Measurements from ENCODE around the gene IGSF21.
"Not testable (repeated sequence)": the region's sequence is repeated elsewhere in the genome, so short reads cannot be mapped to it uniquely, and the experiment has no call there.

The IGSF21 gene

DNA sequence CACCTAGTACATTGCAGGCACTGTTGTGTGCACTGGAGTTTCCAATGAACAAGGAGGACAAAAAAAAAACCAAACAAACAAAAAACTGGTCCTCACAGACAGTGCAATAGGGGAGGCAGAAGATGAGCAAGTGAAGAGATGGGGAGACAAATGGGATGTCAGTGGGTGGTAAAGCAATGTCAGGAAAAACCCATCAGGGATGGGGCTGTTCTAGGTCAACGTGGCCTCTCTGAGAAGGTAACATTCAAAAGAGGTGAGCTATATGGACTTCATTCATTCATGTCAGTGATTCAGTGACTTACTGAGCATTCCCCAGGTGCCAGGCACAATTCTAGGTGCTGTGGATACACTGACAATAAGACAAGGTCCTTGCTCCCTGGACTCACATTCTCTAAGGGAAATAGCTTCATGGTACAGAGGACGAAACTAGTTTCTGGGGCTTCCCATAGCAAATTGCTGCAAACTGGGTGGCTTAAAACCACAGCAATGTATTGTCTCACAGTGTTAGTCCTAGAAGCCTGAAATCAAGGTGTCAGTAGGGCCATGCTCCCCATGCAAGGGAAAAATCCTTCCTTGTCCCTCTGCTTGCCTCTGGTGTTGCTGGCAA lies 232.7 kb downstream of the IGSF21 start:
- FAIRE-seq, result no peak

DNA sequence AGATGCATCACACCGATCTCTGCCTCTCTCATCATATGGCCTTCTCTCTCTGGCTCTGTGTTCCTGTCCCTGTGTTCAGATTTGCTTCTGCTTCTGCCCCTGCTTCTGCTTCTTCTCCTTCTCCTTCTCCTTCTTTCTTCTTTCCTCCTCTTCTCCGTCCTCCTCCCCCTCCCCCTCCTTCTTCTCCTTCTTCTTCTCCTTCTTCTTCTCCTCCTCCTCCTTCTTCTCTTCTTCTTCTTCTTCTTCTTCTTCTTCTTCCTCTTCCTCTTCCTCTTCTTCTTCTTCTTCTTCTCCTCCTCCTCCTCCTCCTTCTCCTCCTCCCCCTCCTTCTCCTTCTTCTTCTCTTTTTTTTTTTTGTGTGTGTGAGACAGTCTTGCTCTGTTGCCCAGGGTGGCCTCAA lies 233.2 kb downstream of the IGSF21 start:
- no peak for FAIRE-seq

DNA sequence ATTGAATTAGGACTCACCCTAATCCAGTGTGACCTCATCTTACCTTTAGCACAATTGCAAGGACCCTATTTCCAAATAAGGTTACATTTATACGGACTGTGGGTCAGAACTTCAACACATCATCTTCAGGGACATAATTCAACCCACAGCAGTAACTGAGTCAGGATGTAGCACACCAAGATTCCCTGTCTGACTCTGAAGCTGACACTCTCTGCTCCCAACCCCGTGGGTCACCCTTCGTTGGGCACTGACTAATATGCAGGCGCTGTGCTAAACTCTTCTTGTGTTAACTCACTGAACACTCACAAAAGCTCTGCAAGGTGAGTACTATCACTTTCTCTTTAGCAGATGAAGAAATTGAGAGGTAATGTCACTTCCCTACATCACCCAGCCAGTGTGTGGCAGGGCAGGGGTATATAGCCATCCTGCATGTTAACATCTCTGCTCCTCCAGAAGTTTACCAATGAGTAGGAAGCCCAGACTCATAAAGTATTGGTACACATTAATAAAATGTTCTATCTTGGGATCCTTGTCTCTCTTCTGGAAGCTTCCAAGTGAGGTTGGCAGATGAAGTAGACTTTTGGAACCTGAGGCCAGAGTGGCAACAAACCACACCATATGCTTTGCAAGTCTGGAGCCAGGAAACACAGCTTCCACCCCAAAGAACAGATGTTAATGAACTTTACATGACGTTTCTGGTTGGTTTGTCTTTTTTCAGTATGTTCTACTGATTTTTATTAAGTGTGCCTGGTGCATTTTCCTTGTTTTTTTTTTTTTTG lies 233.9 kb downstream of the IGSF21 start:
- no peak for FAIRE-seq

DNA sequence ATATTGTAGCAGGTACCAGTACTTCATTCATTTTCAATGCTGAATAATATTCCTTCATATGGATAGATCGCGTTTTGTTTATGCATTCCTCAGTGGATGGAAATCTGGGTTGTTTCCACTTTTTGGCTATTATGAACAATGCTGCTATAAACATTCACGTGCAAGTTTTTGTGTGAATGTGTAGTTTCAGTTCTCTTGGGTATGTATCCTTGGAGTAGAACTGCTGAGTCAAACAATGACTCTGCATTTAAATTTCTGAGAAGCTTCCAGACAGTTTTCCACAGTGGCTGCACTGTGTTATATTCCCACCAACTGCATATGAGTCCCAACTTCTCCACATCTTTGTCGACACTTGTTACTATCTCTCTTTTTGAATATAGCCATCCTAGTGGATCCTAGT lies 235.1 kb downstream of the IGSF21 start:
- FAIRE-seq, result no peak

DNA sequence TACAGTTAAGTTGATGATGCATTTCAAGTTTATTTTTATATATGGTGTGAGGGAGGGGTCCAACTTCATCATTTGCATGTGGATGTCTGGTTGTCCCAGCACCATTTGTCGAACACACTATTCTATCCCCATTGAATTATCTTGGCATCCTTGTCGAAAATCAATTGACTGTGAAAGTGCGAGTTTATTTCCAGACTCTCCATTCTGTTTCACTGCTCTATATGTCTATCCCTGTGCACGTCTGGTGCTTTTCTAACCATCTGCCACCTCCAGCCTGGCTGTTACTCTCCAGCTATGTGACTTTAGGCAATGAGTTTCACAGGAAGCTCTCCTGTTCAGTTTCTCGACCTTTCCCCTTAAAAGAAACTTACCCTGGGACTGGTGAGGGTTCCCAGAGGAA lies 236.0 kb downstream of the IGSF21 start:
- FAIRE-seq, result no peak

DNA sequence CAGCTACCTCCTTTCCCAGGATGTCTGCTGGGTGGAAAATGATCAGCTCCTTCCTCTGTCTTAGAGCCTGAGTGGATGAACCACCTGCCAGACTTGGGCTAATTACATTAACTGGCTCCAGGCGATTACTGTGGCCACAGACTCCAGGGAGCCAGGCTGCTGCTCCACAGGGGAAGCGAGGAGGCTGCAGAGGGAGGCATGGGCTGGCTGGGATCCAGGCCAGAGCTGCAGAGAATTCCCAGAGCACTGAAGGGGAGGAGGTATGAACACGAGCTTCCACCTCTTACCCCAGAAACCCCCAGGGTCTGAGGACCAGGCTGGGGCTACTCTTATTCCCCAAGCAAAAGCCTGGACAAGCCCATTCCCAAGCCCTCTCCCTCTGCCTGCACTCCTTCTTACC lies 237.2 kb downstream of the IGSF21 start:
- FAIRE-seq, result no peak

DNA sequence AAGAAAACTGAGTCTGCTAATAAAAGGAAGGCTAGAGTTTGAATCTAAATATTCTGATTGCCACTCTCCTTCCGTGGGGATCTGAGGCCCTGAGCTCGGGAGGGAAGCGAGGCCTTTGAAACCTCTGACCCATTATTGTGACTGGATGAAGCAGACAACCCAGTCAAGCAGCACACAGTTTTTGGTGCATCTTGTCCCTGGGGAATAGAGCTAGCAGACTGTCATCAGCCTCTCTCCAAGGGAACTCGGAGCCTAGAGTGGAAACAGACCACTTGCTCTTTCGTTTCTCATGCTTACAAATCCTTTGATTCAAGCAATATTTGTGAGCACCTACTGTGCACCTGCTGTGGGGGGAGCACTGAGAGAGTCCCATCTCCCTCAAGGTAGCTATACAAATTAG lies 240.0 kb downstream of the IGSF21 start:
- FAIRE-seq, result no peak

DNA sequence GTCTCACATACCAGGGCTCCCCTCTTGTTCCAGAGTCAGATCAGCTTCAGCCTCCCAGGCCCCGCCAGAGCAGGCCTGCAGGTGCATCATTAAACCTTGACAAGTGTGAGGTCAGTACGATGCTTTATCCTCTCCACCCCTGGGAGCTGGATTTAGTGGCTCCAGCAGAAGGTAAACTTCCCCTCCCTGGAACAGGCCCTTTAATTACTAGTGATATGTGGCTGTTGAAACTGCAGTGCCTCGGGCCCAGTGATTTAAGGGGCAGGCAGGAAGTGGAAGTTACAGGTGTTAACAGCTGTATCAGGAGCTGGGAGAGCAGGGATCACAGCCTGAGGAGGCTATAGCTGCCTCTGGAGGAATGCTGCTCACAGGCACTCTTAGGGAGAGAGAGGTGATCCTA lies 240.8 kb downstream of the IGSF21 start:
- no peak for FAIRE-seq

DNA sequence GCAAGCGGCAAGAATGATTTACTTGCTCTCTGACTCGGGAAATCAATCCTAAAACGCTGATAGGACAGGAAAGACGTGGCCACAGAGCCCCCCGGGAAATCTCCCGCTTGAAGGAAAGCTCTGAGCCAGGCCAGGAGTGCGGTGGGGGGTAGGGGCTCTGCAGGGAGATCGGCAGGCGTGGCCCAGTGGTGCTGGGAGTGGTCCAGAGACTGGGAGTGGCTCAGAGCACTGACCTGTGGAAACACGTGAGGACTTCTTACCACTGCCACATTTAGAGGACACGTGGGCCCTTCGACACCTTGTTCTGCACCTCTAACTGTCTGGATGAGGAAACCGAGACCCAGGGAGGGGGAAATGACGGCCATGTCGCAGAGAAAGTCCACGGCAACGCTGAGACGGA lies 243.1 kb downstream of the IGSF21 start:
- no peak for FAIRE-seq

DNA sequence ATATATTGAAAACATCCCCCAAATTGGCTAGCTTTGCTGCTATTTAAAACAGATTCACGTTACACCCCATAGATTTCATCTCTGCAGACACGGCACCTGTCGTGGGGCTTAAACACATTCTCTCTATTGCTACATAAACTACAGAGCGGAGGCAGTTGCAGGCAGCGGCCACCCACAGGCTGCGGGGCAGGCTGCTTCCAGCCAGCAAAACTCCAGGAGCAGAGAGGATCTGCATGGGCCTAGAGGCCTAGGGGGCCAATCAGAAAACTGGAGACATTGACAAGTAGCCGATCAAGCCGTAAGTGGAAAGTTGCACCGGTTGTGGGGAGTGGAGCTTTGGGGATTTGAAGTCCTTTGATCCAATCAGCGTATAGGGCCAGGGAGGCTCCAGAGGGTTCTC lies 244.1 kb downstream of the IGSF21 start:
- FAIRE-seq, result no peak

DNA sequence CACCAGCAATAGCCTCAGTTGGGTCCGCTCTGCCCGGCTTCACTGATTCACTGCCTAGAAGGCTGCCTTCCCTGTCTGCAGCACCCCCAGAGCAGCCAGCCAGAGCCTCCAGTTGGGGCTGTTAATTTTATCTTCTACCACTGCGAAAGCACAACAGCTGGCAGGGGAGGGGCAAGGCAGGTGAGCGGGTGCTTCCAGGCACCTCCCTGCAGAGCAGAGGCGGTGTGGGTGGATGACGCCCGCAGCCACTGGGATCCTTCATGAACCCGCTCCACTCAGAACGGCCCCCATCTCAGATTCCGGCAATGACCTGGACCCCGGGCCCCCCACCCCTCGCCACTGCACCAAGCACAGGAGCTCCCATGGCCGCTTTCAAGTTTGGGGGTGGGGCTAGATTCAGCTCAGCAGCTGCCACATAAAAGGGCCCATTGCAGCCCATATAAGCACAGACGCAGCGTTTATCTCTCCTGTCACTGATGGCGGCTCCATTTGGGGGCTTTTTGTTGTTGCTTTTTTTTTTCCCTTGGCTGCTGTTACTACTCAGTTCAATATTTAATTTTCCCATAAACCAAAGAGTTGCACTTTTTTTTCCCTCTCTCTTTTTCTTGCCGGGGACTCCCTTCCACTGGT lies 245.2 kb downstream of the IGSF21 start:
- no peak for FAIRE-seq

DNA sequence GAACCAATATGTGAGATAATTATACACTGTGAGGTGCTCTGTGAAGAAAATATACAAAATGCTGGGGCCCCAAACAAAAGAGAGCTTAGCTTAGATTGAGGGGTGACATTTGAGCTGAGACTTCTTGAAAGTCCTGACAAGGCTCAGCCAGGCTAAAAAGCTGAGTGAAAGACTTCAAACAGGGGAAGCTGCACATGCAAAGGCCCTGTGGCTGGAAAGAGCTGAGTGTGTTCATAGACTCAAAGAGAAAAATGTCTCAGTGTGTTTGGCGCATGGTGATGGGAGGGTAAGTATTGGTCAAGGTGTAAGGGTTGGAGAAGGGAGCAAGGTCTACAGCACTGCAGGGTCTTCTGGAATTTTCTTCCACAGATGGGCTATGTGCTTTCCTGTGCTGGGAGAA lies 245.9 kb downstream of the IGSF21 start:
- FAIRE-seq, result no peak

DNA sequence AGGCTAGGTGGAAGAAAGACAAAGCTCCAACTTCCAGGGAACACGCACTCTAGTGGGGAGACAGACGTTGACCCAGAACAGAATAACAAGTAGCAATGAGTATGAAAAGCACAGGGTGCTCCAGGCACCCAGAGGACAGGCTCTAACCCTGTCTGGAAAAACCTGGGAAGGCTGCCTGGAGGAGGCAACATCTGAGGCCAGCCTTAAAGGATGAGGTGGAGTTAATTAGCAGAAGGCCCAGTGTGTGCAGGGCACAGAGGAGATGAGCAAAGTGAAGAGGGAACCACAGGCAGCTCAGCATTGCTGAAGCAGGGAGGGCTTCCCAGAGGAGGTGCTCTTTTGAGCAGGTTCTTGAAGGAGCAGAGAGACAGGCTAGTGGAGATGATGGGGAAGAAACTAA lies 246.4 kb downstream of the IGSF21 start:
- FAIRE-seq, result no peak

DNA sequence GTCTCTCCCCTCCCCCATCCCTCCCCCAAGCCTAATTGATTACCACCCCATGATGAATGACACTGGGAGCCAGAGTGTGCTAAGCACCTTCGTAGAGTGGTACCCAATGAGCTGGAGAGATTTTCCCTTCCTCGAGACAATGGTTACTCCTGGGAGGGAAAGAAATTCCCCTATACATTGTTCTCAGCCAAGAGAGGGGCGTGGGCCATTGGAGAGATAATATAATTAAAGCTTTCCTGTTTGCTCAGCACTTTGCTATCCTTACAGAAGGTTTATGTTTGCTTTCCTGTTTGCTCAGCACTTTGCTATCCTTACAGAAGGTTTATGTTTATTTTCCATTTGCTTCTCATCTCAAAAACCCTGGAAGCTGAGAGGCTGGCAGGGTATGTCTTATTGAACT lies 247.0 kb downstream of the IGSF21 start:
- FAIRE-seq, result no peak

DNA sequence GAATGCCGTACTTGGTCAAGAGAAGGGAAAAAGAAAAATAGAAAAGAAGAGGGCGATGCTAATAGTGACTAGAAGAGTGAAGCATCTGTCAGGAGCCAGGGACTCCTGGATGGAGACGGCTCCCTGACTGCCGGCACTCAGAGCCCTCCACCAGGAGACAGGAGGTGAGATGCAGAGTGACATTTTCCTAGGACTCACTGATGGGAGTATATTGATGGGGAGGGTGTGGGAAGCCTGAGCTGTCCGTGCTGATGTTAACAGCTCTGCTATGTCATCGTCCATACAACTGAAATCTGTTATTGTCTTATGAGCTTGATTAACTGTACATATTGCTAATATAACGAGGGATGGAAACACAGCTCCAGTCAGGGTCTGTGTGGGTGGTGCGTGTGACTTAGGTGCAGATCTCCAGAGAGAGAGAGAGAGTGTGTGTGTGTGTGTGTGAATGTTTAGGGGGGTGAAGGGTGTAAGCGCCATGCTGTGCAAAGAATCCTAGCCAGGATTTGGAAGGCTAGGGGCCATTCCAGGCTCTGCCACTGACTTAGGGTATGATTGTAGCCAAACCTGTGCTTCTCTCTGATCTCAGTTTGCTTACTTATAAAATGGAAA lies 250.1 kb downstream of the IGSF21 start:
- no peak for FAIRE-seq

DNA sequence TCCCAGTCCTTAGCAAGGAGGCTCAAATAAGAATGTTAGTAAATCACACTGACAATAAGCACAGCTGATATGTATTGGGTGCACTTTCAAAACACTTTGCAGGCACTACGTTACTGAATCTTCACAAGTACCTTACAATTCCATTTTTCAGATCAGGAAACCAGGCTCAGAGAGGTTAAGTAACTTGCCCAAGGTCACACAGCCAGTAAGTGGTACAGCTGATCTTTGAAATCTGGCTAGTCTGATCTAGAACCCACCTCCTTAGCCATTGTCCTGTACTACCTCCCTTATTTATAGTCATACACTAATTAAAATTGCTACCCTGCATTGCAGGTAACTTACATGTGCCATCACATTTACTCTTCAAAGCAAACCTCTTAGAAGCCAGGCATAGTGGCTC lies 251.0 kb downstream of the IGSF21 start:
- FAIRE-seq, result no peak

DNA sequence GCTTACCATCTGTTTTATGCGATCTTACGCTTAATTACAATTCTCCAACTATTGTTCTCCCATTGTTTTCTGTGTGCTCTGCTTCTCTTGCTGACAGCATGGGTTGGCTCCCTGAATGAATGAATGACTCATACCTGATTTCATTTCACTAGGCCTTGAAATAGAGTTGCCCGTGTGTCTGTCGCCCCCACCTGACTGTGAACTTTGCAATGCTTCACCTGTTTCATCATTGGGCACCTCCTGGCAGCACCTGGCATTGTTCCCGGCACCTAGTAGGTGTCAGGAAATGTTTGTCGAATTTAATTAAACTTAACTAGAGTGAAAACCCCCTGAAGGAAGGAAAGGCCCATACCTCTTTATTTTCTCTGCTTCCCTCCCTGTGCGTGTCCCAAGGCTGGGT lies 252.7 kb downstream of the IGSF21 start:
- FAIRE-seq, result no peak

DNA sequence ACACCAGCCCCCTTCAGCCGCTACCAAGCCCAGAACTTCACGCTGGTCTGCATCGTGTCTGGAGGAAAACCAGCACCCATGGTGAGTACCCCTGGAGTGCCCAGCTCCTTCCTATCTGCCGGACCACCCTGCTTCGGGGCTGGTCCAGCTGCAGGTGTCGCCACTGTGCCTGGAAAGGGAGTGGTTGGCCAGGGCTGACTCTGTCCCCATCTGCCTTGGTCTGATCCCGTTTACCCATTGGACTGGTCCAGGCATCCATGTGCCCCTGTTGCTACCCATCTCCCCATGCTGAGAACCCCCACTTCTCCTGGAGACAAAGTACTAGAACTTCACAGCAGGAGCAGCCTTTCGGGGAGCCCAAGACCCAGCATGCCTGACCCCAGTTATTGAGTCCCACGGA lies 254.6 kb downstream of the IGSF21 start:
- no peak for FAIRE-seq

DNA sequence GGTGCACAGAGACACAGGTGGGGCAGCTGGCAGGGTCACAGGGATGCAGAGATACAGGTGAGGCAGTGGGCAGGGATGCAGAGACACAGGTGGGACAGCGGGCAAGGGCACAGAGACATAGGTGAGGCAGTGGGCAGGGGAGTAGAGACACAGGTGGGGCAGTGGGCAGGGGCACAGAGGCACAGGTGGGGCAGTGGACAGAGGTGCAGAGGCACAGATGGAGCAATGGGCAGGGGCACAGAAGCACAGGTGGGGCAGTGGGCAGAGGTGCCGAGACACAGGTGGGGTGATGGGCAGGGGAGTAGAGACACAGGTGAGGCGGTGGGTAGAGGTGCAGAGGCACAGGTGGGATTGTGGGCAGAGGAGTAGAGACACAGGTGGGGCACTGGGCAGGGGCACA lies 255.8 kb downstream of the IGSF21 start:
- no peak for FAIRE-seq

DNA sequence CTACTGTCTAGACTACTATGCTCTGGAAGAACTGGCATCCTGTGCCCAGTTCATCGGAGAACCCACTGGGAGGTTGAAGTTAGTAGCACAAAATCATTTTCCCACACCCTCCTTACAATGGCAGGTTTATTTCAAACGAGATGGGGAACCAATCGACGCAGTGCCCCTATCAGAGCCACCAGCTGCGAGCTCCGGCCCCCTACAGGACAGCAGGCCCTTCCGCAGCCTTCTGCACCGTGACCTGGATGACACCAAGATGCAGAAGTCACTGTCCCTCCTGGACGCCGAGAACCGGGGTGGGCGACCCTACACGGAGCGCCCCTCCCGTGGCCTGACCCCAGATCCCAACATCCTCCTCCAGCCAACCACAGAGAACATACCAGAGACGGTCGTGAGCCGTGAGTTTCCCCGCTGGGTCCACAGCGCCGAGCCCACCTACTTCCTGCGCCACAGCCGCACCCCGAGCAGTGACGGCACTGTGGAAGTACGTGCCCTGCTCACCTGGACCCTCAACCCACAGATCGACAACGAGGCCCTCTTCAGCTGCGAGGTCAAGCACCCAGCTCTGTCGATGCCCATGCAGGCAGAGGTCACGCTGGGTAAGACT lies 257.6 kb downstream of the IGSF21 start:
- no peak for FAIRE-seq

DNA sequence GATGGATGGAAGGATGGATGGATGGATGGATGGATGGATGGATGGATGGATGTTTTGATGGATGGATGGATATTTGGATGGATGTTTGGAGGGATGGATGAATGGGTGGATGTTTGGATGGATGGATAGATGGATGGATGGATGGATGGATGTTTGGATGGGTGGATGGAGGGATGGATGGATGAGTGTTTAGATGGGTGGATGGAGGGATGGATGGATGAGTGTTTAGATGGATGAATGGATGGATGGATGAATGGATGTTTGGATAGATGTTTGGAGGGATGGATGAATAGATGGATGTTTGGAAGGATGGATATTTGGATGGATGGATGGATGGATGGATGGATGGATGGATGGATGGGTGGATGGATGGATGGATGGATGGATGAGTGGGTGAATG lies 264.9 kb downstream of the IGSF21 start:
- not testable (repeated sequence) for FAIRE-seq

DNA sequence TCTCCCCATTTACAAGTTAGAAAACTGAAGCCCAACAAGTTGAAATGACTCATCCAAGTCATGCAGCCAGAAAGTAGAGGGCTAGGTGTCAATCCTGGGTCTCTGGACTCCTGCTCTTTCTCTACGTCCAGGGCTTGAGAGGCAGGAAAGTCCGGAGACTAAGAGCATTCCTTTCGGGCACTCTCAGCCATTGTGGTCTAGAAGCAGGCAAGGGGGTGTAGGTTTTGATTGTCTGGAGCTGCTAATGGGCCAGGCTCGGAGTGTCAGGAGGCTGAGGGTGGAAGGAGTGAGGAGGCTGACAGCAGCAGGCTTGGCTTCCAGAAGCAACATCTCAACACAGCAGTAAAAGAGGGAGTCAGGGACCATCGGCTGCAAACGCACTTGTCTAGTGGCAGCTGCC lies 265.6 kb downstream of the IGSF21 start:
- no peak for FAIRE-seq

DNA sequence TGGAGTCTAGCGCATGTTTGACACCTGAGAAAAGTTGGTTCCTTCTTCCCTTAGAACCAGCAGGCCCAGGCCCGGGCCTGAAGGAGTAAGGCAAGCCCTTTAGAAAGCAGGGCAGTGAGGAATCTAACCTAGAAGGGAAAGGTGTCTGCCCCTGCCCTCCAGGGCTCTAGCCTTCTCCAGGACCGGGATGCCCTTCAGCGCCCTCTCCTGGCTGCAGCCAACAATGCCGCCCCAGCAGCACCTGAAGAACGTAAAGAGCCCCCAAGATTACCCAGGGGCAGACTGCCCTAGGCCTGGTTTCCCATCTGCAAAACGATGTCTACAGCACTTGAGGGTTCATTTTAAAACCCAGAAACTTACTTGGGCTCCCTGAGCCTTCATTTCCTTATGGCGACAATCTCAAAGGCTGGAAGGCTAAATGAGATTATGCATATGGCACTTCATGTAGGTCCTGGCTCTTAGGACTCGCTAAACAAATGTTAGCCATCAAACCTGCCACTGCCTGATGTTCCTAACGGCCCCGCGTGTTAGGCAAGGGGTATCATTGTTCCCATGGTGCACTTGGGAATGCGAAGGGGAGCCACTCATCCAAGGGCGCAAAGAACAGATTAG lies 266.4 kb downstream of the IGSF21 start:
- FAIRE-seq, result no peak

All from endometrium (tissue), 2 donors.